Kasumi-1 (cell line): ENCODE measurements around the gene ASS1.

Experiments used
- DNase-seq, 2 experiments: peaks; one replicate each; lab custom pipeline; 2025; lab: John Stamatoyannopoulos, UW

Gene ASS1

DNA sequence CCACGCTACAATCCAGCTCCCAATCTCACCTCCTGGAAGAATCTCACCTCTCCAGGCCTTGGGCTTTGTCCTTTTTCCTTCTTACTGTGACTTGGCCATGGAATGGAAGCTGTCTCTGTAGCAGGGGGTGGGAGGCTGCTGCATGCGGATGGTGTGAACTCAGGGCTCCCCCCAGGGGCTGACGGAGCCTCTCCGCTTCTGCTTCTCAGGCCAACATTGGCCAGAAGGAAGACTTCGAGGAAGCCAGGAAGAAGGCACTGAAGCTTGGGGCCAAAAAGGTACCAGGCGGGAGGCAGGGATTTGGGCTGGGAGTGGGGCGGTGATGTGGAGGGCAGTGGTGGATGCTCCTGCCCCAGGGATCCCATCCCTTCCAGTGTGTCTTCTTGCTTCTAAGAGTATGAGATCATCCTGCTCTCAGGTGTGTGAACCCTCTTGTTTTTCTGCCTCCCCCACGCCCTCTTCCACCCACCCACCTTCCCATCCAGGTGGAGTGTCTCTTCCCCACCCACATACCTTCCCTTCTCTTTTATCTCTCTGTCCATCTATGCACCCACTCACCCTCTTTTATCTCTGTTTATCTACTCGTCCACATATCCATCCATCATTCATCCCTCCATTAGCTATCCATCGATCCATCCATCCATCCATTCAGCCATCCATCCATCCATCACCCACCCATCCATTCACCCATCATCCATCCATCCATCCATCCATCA is 9.5 kb downstream of the ASS1 start:
- no peak for DNase-seq

DNA sequence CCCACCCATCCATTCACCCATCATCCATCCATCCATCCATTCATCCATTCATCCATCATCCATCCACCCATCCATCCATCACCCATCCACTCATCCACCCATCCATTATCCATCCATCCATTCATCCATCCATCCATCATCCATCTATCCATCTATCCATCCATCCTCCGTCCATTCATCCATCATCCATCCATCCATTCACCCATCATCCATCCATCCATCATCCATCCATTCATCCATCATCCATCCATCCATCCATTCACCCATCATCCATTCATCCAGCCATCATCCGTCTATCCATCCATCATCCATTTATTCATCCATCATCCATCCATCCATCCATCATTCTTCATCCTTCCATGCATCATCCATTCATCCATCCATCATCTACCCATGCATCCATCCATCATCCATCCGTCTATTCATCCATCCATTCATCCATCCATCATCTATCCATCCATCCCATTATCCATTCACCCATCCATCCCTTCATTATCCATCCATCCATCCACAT is 10.1 kb downstream of the ASS1 start:
- DNase-seq = no peak

DNA sequence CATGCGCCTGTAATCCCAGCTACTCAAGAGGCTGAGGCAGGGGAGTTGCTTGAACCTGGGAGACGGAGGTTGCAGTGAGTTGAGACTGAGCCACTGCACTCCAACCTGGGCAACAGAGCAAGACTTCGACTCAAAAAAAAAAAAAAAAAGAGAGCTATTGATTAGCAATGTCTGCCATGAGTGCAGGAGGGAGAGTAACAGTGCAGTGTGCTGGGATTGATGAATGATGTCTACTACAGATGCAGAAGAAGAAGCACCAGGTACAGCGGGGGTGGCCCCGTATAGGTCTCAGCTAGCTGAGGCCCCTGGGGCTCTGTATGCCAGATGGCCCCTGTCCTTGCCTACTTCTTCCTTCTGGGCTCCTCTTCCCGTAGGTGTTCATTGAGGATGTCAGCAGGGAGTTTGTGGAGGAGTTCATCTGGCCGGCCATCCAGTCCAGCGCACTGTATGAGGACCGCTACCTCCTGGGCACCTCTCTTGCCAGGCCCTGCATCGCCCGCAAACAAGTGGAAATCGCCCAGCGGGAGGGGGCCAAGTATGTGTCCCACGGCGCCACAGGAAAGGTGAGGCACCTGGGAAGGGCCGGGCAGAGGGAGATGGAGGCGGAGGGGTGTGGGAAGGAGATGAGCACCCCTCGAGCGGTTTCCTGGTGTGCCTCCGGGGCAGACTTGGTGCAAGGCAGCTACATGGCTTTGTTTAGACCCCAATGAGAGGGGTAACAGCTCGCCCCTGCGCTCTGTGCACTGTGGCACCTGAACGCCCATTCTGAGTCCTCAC is 13.5 kb downstream of the ASS1 start:
- DNase-seq = no peak

DNA sequence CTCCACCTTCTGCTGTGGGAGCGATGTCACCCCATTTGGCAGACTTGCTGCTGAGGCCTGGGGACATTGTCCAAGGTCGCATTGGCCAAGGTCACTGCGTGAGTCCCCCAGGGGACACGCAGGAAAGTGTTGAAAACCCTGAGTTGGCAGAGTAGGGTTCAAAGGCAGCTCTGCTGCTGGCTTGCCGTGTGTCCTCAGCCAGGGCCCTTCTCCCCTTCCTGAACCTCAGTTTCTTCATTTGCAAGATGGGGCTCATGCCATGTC is 14.0 kb downstream of the ASS1 start:
- no peak for DNase-seq

DNA sequence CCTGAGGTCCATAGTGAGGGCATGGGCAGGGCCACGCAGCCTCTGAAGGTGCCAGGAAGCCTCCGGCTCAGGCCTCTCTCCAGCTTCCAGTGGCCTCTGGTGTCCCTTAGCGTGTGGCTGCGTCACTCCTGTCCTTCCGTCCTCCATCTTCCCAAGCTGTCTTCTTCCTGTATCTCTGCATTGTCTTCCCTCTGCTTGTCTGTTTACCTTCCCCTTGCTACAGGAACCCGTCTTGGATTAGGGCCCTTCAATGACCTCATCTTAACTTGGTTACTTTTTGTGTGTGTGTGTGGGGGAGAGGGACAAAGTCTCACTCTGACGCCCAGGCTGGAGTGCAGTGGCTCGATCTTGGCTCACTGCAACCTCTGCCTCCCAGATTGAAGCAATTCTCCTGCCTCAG is 14.4 kb downstream of the ASS1 start:
- no peak for DNase-seq

DNA sequence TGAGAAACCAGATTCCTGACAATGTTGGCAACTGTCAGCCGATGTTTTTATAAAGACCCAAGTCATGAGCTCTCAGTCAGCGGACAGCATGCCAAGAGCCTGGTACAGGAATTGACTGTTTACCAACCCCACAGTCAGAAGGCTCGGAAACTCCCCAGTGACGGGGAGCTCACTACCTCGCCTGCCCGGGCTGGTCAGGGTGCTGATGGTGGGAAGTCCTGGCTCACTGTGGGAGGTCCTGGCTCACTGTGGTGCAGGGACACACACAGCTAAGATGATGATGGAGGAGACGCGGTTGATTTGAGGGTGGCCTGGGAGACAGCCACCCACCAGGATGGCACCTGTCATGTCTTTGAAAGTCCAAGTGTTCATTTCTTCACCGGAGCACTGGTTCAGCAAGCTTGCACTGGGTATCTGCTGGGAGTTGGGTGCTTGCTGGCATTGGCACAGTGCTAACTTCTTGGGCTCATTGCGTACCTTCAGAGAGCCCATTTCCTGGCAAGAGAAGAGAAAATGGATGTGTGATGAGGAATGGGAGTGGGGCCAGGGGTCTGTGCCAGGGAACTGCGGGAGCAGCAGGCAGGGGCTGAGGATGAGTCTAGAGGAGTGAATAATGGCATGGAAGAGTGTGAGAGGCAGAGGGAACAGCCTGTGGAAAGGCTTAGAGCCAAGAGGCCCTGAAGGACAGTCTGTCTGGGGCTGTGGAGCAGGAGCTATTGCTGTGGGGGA is 15.3 kb downstream of the ASS1 start:
- DNase-seq = no peak

DNA sequence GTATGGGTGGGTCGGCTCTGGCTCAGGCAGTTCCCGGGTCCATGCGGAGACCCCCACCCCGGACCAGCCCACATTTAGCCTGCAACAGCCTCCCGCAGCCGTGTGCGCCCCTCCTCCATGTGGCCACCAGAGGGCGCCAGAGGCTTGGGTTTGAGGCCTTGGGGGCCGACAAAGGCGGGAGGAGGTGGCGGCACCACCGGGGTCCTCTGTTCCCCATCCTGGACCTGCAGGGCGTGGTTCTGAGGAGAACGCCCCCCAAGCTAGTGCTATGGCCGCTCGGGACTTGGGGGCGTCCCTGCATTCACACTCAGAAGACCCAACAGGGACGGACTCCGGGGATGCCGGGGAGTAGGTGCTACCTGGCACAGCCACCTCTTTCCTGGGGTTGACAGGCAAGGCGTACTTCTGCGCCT is 16.5 kb downstream of the ASS1 start:
- DNase-seq = peak; percentile 20 to 22

DNA sequence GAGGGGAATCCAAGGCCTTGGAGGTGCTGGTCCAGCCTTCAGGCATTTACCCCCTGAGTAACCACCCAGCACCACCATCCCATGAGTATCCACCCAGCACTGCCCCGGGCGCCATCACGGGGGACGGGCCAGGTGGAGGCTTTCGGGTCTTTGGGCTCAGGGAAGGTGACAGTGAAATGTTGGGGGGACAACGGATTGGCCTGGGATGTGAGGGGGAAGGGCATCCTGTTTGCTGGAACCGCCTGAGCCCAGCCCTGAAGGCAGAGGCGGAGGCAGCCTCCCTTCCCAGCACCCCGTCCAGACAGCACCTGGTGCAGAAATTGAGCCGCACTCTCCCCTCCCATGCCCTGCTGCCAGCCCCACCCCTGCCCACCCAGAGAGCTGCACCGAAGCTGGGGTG is 17.0 kb downstream of the ASS1 start:
- DNase-seq = no peak

DNA sequence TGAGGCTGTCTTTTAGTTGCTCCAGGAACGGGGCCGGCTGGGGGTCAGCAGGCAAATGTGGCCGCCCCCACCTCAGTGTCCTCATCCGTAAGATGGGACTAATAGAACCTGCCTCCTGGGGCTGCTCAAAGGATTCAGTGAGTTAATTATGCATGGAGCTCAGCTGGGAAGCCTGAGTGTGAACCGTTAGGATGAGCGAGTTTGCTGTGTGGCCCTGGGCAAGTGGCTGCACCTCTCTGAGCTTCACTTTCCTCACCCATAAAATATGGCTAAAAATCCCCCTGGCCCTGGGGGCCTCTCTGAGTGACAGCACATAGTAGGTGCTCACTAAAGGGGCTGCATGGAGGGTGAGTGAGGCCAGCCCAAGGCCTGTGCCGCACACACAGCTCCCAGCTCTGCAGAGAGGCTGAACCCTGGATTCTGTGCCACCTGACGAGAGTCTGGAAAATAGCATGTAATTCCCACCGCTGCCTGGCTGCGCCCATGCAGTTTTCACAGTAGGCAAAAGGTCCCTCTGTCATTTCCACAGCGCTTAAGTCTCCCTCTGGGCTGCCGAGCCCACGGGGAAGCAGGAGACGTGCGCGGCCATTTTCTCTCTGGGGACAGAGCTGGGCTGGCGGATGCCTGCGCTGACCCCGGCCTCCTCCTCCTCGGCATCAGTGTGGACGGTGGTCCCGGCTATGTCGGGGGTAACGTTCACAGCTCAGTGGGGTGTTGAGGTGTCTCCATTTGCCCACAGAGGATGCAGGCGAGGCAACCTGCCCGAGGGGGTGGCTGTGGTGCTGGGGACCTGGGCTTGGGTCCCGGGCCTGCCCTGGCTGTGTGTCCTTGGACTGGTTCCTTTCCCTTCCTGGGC is 18.2 kb downstream of the ASS1 start:
- no peak for DNase-seq

DNA sequence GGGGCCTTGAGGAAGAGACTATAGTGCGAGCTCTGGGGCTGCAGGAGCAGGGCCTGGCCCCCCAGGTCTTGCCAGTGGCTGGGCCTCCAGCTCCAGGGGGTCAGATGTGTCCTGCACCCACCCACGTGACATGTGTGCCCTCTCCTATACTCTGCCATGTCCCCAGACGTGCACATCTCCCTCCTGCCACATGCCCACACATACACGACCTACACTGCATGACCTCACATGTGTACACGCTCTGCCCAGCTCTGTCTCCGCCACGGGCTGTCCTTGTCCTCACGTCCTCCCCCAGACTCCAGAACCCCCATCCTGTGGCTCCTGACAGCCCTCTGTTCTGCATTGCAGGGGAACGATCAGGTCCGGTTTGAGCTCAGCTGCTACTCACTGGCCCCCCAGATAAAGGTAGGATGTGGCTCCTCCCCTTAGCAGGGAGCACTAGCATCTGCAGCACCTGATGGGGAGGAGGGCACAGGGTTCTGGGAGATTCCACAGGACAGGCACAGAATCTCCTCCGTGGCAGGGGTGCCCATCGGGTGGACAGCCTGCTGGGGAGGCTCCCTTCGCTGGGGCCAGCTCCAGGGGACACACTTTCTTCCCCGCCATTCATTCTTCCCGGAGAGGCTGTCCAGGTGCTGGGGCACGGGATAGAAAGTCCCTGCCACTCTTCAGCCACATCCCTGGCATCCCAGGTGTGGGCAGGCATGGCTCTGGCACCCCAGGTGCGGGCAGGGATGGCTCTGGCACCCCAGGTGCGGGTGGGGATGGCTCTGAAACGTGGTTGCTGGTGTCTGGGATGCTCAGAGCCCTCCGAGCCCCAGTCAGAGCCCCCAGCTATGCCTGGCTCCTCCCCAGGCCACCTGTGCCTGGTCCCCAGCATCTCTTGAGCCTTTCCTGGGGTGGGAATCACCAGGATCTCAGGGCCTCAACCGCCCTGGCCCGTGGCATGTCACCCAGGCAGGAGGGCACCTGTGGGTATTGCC is 19.3 kb downstream of the ASS1 start:
- no peak for DNase-seq

DNA sequence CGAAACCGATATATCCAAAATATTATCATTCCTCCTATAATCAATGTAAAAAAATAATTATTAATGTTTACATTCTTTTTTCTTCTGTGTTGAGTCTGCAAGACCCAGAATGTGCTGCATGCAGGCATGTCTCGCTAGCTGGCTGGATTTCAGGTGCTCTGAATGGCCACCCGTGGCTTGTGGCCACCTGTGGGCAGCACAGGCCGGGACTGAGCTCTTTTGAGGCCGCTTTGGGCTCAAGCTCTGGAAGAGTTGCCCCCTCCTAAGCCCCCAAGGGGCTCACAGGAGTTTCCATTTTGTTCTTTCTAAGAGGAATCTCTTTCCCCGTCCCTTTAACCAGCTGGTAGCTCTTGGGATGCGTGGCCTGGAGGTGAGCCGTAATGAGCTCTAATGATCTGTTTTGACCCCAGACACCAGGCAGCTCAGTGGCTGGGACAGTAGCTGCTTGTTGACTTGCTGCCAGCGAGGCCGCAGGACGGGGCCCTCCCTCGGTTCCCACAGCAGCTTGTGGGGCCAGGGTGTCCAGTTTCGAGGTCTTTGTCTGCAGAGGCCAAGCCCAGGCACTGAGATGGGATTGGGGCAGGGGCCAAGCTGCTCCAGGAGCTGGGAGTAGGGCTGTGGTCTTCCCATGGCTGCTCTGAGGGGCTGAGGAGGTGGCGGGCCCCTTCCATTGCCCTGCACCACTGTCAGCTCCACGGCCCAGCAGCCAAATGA is 20.8 kb downstream of the ASS1 start:
- no peak for DNase-seq

DNA sequence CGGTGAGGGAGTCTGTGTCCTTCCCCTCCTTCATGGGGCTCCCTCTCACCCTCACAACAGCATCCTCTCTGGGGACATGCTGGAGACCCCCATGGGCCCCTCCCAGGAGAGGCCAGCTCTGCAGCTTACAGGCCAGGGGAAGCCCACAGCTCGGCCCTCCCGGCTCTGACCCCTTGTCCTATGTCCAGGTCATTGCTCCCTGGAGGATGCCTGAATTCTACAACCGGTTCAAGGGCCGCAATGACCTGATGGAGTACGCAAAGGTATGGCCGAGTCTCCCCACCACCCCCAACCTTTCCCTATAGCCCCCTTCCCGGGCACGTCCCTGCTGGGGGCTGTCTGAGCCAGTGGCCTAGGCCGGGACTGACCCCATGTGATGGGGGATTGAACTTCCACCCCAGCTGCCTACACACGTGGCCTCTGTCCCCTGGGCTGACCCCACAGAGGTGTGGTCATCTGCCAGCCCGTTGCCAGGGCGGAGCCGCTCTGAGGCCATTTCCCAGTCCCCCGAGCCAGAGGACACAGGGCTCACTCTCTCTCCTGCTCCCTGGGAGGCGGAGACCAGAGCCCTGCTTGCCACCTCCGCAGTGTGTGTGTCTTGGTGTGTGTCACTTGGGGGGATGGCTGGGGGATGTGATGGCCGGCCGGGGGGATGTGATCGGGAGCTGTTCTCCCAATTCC is 21.9 kb downstream of the ASS1 start:
- DNase-seq = no peak

DNA sequence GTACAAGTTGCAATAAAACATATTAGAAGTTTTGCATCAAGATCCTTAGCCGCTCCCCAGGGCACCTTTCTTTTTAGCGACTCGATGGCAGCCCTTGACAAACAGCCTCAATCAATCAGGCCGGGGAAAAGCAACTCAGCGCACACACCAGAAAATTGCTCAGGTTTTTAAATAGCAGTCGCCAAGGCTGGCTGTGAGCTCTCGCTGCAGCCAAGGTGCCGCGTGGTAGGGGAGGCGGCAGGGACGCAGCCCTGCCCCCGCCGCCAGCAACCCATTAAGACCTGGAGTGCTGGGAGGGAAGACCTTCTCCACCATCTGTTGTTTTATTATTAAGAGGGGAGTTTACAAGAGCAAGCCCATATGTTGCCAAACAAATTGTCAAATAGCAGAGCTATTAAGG is 22.6 kb downstream of the ASS1 start:
- no peak for DNase-seq

DNA sequence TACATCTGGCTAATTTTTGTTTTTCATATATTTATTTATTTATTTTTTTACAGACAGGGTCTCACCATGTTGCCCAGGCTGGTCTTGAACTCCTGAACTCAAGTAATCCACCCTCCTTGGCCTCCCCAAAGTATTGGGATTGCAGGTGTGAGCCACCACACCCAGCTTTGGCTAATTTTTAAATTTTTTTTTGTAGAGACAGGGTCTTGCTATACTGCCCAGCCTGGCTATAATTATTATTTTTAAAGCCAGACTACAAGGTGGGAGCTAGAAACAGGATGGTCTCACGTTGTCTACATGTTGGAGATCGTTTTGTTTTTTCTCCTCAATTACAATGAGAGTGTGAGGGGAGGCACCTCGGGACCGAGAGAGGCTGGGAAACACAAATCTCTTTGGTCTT is 23.8 kb downstream of the ASS1 start:
- no peak for DNase-seq

DNA sequence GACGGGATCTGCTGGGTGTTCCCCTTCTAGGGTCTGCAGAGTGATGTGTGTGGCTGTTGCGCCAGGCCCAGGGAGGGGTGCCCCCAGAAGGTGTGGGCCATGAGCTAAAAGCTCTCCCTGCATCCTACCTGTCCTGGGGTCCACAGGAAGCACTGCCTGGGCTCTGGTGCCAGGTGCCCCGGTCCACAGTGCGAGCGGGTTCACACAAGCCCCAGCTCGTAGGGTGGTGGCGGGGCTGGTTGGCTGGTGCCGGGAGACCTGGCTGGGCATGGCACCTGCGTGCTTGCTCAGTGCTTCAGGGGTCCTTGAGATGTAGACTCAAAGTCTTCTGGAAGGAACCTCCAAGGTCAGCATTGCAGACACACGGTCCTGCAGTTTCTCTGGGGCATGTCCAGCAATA is 25.5 kb downstream of the ASS1 start:
- DNase-seq = no peak

DNA sequence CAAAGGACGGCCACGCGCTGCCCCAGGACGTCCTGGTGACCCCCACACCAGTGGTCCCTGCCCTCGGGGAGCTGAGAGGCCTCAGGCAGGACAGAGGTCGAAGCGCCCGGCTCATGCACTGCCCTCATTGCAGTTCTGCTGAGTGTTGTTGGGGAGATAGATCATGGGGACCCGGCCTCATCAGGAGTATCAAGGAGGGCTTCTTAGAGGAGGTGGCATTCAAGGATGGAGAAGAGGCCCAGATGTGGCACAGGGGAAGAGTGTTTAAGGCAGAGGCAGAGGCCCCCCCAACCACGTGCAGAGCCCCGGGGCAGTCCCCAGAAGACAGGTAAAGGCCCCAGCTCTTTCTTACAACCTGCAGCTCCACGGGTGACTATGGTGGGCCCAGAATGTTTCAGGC is 26.2 kb downstream of the ASS1 start:
- no peak for DNase-seq

DNA sequence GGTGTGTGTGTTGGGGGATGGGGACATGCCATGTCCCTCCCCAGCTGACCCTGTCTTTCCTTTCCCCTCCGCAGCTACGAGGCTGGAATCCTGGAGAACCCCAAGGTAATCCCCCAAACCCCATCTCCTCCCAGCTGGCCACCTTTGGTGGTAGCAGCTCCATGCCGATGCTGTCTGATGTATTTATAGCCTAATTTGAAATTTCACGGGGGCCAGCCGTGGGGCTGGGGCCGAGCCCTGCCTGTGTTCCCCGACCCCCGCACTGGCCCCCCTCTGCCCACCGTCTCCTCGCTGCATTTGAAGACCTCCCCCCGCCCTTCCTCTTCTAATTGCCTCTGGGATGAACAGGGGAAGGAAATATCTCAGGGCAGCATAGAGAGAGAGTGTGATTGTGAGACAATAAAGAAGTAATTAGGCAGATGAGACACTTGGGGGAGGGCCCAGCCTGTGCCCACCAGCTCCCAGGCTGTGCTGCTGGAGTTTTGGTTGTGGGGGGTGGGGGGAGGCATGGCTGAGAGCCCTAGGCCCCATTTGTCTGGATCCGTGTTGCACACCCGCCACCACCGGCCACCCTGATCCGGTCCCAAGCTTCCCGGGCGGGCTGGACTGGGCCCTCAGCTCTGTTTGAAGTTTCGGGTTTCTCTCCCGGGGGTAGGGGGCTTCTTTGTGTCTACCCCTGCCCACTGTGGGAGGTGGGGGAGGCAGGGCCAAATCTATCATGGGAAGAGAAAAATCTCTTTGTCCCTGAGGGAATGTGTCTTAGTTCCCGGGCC is 26.8 kb downstream of the ASS1 start:
- no peak for DNase-seq

DNA sequence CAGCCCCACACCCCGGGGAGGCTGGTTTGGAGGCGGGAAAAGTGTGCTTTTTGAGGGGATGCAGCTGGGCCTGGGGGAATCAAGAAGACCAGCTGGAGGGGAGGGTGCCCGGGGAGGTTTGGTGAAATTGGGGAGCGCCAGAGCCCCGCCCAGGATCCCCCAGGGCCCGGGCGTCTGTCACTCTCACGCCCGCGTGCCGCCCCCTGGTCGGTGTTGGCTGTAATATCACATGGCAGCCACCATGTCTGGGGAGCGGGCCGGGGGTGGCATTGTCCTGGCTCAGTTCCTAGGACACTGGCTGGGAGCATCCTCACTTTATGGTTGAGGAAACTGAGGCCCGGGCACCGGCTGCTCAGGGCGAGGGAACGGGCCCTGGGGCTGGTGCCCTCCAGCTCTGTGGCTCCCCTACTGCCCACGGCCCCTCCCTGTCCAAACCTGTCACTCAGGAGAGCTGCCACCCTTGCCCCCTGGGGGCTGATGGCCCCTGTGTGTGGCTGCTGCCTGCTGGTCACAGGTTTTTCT is 27.5 kb downstream of the ASS1 start:
- no peak for DNase-seq

DNA sequence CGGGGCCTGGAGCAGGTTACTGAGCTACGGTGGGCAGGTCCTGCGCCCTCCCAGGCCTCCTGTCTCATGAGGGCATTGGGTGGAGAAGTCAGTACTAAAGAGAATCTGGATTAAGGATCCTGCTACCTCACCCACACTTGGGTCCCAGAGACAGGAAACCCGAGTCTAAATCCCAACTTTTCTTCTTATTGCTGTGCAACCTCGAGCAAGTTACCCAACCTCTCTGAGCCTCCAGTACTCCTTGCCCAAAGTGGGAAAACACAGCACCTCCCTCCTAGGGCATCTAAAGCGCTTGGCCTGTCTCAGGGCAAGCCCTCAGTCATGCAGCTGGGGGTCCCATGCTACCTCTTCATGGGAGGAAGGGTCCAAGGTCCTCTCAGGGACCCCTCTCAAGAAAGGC is 28.2 kb downstream of the ASS1 start:
- DNase-seq = no peak
